CD4-positive, alpha-beta T cell treated with Interleukin-12 subunit alpha and Interleukin-12 subunit beta, for 1 hour (primary cell): Measurements from ENCODE around the gene GABRB2.
"Not testable (repeated sequence)": the region's sequence is repeated elsewhere in the genome, so short reads cannot be mapped to it uniquely, and the experiment has no call there.

Experiments used
- DNase-seq: peaks from one replicate; pipeline ENCODE4 v3.0.0-alpha.2; 2020

GABRB2 gene

GRCh38 chr5:161287436-161287835 lies 259.1 kb downstream of the GABRB2 start:
- DNase-seq: no peak

GRCh38 chr5:161286066-161286655 lies 260.4 kb downstream of the GABRB2 start:
- DNase-seq: no peak

- DNase-seq: no peak
These were observed 262.1 kb downstream of the GABRB2 start for GRCh38 chr5:161284445-161284844.

- DNase-seq: no peak
These were observed 263.2 kb downstream of the GABRB2 start for GRCh38 chr5:161283296-161283695.

- no peak for DNase-seq
These were observed 267.5 kb downstream of the GABRB2 start for GRCh38 chr5:161278739-161279660.

- DNase-seq: no peak
These were observed 269.5 kb downstream of the GABRB2 start for GRCh38 chr5:161277011-161277410.

- DNase-seq: no peak
These were observed 271.6 kb downstream of the GABRB2 start for GRCh38 chr5:161274951-161275350.

GRCh38 chr5:161273410-161273809 lies 273.1 kb downstream of the GABRB2 start:
- DNase-seq: no peak

- no peak for DNase-seq
These were observed 274.7 kb downstream of the GABRB2 start for GRCh38 chr5:161271816-161272215.

GRCh38 chr5:161269125-161269524 lies 277.4 kb downstream of the GABRB2 start:
- no peak for DNase-seq

- no peak for DNase-seq
These were observed 279.6 kb downstream of the GABRB2 start for GRCh38 chr5:161266954-161267353.

GRCh38 chr5:161265006-161265405 lies 281.5 kb downstream of the GABRB2 start:
- DNase-seq: no peak

GRCh38 chr5:161263191-161263590 lies 283.3 kb downstream of the GABRB2 start:
- no peak for DNase-seq

GRCh38 chr5:161261668-161262323 lies 284.7 kb downstream of the GABRB2 start:
- DNase-seq: no peak

GRCh38 chr5:161258438-161258837 lies 288.1 kb downstream of the GABRB2 start:
- no peak for DNase-seq

GRCh38 chr5:161256957-161257356 lies 289.6 kb downstream of the GABRB2 start:
- DNase-seq: no peak

- DNase-seq: not testable (repeated sequence)
These were observed 293.6 kb downstream of the GABRB2 start for GRCh38 chr5:161252955-161253354.

- no peak for DNase-seq
These were observed 299.8 kb downstream of the GABRB2 start for GRCh38 chr5:161246749-161247148.

GRCh38 chr5:161245846-161246245 lies 300.7 kb downstream of the GABRB2 start:
- not testable (repeated sequence) for DNase-seq
